Measurements from ENCODE around the gene HNF1A. TPM values are rescaled to one million over a fixed set of nuclear protein-coding genes. Genes with fewer than 3 reads are reported as not detected.

The HNF1A gene
- total and polyA plus RNA-seq, 5 experiments from 2014 or later: not detected

GRCh38 chr12:121008347-121009098, 30.2 kb downstream of the HNF1A start:
- no peak overlapping the region for H3K4me3 Mint-ChIP-seq
- H3K9me3 Mint-ChIP-seq: no peaks in the 10 kb centered on the region
- peaks cover 2 to 11% (median 7%) of the 10 kb centered on the region in 4 donors for H3K4me1 Mint-ChIP-seq
- no peak for ATAC-seq
- H3K27me3 Mint-ChIP-seq: no peaks in the 10 kb centered on the region
- H3K36me3 Mint-ChIP-seq: peaks cover 5 to 87% (median 30%) of the 10 kb centered on the region in 3 donors
- POLR2A ChIA-PET: no interaction called here
- no peak overlapping the region for H3K27ac Mint-ChIP-seq
- no peak for DNase-seq

GRCh38 chr12:121009741-121010140, 31.4 kb downstream of the HNF1A start:
- ATAC-seq (no peak), DNase-seq (no peak)
- Mint-ChIP-seq H3K27me3 (no peaks in the 10 kb centered on the region), H3K4me3 (no peak overlapping the region), H3K27ac (no peak overlapping the region), H3K4me1 (peaks cover 4 to 15% (median 9%) of the 10 kb centered on the region in 4 donors), H3K36me3 (peaks cover 5 to 76% (median 25%) of the 10 kb centered on the region in 3 donors), H3K9me3 (no peaks in the 10 kb centered on the region)
- POLR2A ChIA-PET: interaction anchor here (0.5 kb wide), 1 partner anchor 388 kb away, joined by 3 read pairs; no protein-coding TSS in a partner anchor

GRCh38 chr12:121010860-121011259, 32.5 kb downstream of the HNF1A start:
- DNase-seq (no peak), ATAC-seq (no peak)
- Mint-ChIP-seq H3K4me3 (no peak overlapping the region), H3K27me3 (no peaks in the 10 kb centered on the region), H3K36me3 (peaks cover 5 to 66% (median 21%) of the 10 kb centered on the region in 3 donors), H3K4me1 (peaks cover 14 to 27% (median 19%) of the 10 kb centered on the region in 4 donors), H3K27ac (no peak overlapping the region), H3K9me3 (no peaks in the 10 kb centered on the region)
- POLR2A ChIA-PET: no interaction called here

- Mint-ChIP-seq H3K4me3 (no peak overlapping the region), H3K4me1 (peaks cover 19 to 33% (median 26%) of the 10 kb centered on the region in 4 donors), H3K27ac (no peak overlapping the region), H3K9me3 (no peaks in the 10 kb centered on the region), H3K36me3 (peaks cover 5 to 57% (median 19%) of the 10 kb centered on the region in 3 donors), H3K27me3 (no peaks in the 10 kb centered on the region)
- no peak for DNase-seq
- no peak for ATAC-seq
- POLR2A ChIA-PET: no interaction called here
These were observed 33.5 kb downstream of the HNF1A start for GRCh38 chr12:121011820-121012219.

GRCh38 chr12:121013715-121014114, 35.4 kb downstream of the HNF1A start:
- H3K36me3 Mint-ChIP-seq: peaks cover 5 to 41% (median 14%) of the 10 kb centered on the region in 3 donors
- peaks cover 19 to 33% (median 26%) of the 10 kb centered on the region in 4 donors for H3K4me1 Mint-ChIP-seq
- DNase-seq: no peak
- no peaks in the 10 kb centered on the region for H3K9me3 Mint-ChIP-seq
- POLR2A ChIA-PET: interaction anchor here (0.7 kb wide), 1 partner anchor 1529 kb away, joined by 4 read pairs; no protein-coding TSS in a partner anchor
- ATAC-seq: no peak
- no peak overlapping the region for H3K27ac Mint-ChIP-seq
- H3K4me3 Mint-ChIP-seq: peak overlapping the region in 5 of 10 donors; percentile 2 to 59 (median 28)
- H3K27me3 Mint-ChIP-seq: no peaks in the 10 kb centered on the region

DNA sequence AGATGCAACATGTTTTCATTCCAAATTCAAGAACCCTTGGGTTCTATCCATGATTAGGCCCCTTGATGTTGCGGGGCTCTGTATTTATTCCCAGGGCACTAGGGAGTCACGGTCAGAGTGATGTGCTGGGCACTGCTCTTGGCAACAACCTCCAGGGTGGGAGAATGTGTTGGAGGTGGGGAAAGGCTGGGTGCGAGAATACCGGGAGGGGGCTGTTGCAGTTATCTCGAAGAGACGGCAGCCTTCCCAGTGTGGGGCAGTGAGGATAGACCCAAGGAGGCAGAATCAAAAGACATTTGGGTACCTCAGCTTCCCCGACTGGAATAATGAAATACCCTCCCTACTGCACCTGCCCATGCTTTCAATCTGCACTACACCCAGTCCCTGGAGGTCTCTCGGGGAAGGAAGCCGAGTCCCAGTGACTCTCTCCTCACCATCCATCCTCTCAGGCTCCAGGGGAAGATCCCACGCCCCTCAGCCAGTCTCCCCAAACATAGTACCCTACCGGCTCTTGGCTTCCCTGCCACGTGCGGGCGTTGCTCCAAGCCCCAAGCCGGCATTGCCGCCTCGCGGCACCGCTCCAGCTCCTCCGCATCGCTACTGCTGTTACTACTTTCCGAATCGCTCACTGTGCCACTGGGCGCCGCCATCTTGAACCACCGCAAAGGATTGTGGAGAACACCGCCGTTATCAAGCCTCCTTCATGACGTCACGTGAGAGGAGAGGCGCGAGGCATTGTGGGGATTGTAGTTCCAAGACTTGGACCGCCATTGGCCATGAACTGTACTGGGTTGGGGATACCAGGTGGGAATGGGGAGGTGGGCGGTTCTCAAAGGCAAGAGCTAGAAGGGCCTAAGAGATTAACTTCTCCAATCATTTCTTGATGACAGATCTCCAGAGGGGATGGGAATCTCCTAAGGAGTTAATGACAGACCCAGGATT, 37.8 kb downstream of the HNF1A start, which contains the start of gene C12orf43:
Gene C12orf43, minus strand, starts transcription at position 663 of the 942 bp plus-strand sequence. Its CDS starts 13 bp downstream, at position 650.
- DNase-seq (peak; percentile 70 to 96 (median 90)), ATAC-seq (peak; percentile 99)
- POLR2A ChIA-PET: interaction anchor here (0.7 to 1.8 kb wide), 8 partner anchors 9 to 725 kb away, joined by 3 to 7 read pairs (median 3); partner anchors contain the start of genes OASL, RNU4-2 and SPPL3
- Mint-ChIP-seq H3K36me3 (peaks cover 5 to 17% (median 9%) of the 10 kb centered on the region in 3 donors), H3K4me3 (peak within 1 kb of the TSS; percentile 92 to 100 (median 98)), H3K27me3 (no peaks in the 10 kb centered on the region), H3K4me1 (peaks cover 19 to 33% (median 26%) of the 10 kb centered on the region in 4 donors), H3K27ac (peak within 1 kb of the TSS; percentile 92 to 99 (median 96)), H3K9me3 (no peaks in the 10 kb centered on the region)

- peaks cover 12 to 25% (median 21%) of the 10 kb centered on the region in 4 donors for H3K4me1 Mint-ChIP-seq
- peaks cover 0 to 6% (median 4%) of the 10 kb centered on the region in 3 donors for H3K36me3 Mint-ChIP-seq
- H3K27me3 Mint-ChIP-seq: no peaks in the 10 kb centered on the region
- POLR2A ChIA-PET: interaction anchor here (0.5 kb wide), 1 partner anchor 794 kb away, joined by 3 read pairs; no protein-coding TSS in a partner anchor
- H3K27ac Mint-ChIP-seq: no peak overlapping the region
- ATAC-seq (no peak), DNase-seq (no peak)
- H3K4me3 Mint-ChIP-seq: no peak overlapping the region
- no peaks in the 10 kb centered on the region for H3K9me3 Mint-ChIP-seq
These were observed 39.7 kb downstream of the HNF1A start for GRCh38 chr12:121017966-121018491.

DNA sequence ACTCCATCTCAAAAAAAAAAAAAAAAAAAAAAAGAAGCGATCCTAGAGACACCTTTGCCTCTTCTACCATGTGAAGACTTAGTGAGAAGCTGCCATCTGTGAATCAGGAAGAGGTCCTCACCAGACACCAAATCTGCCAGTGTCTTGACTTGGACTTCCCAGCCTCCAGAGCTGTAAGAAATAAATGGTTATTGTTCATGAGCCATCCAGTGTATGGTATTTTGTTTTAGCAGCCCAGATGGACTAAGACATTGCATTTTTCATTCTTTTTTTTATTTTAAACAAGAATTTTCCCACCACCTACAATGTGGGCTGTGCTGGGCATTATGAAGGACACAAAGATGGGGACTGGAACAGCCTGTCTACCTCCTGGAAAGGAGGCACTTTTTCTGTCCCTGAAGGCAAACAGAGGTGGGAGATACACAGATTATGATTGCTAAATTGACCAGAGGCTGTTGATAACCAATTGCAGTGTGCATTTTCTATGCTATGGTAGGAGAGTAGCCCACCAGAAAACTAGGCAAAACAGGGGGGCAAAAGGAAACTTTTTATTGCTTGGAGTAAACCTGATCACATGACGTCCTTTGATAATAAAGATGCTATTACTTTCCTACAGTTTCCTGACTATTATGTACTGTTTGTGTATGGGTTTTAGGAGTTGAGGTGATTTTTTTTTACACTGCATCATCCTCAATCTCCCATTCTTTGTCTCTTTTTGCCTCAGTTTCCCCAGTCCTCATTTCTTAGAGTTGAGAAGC, 40.7 kb downstream of the HNF1A start:
- DNase-seq: no peak
- no peaks in the 10 kb centered on the region for H3K27me3 Mint-ChIP-seq
- H3K9me3 Mint-ChIP-seq: no peaks in the 10 kb centered on the region
- H3K36me3 Mint-ChIP-seq: peaks cover 0 to 5% (median 2%) of the 10 kb centered on the region in 3 donors
- no peak overlapping the region for H3K27ac Mint-ChIP-seq
- no peak overlapping the region for H3K4me3 Mint-ChIP-seq
- H3K4me1 Mint-ChIP-seq: peaks cover 12 to 22% (median 19%) of the 10 kb centered on the region in 4 donors
- ATAC-seq: no peak
- POLR2A ChIA-PET: interaction anchor here (1.0 kb wide), 1 partner anchor 20 kb away, joined by 3 read pairs; the partner anchor contains the start of gene OASL

DNA sequence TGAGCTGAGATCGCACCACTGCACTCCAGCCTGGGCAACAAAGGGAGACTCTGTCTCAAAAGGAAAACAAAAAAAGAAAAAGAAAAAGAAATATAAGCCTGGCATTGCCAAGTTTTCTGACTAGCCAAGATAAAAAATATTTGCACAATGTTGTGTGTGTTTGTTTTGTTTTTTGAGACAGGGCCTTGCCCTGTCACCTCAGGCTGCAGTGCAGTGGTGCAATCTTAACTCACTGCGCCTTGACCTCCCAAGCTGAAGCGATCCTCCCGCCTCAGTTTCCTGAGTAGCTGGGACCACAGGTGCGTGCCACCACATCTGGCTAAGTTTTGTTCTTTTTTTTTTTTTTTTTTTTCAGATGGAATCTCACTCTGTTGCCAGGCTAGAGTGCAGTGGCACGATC, 43.4 kb downstream of the HNF1A start:
- no peaks in the 10 kb centered on the region for H3K4me1 Mint-ChIP-seq
- H3K27ac Mint-ChIP-seq: no peak overlapping the region
- H3K36me3 Mint-ChIP-seq: peaks cover 4 to 11% (median 9%) of the 10 kb centered on the region in 3 donors
- H3K9me3 Mint-ChIP-seq: no peaks in the 10 kb centered on the region
- H3K27me3 Mint-ChIP-seq: no peaks in the 10 kb centered on the region
- DNase-seq: no peak
- H3K4me3 Mint-ChIP-seq: no peak overlapping the region
- POLR2A ChIA-PET: no interaction called here
- no peak for ATAC-seq

DNA sequence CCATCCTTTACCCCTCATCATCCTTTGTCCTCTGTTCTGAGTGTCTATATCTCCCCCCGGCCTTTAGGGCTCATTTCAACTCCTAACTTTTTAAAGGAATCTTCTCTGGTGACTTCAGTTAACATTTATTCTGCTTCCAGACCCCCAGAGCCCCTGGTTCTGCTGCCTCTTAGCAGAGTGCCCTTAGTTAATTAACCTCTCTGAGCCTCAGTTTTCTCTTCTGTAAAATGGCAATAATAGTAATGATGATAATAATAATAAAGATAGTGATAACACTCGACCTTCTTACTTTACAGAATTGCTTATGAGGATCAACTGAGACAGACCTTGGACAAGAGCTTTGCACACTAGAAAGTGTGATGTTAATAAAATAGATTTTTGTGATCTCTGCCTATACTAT, 44.4 kb downstream of the HNF1A start:
- Mint-ChIP-seq H3K36me3 (peaks cover 4 to 14% (median 12%) of the 10 kb centered on the region in 3 donors), H3K27ac (no peak overlapping the region), H3K27me3 (no peaks in the 10 kb centered on the region)

DNA sequence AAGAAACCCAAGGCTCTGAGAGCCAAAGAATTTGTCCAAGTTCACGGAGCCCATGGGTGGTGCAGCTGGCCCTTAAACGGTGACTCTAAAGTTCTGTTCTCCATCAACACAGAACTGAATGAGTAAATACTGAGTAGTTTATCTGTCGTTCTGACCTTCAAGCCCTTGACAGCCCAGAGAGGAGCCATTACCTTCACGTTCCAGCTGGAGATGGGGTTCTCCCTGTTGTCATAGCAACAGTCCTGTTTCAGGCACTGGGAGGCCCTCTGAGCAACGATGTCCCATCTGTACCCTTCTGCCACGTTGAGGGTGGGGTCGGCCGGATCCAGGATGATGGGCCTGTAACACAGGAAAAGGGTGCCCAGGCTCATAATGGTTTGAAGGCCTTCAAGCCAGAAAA, 45.5 kb downstream of the HNF1A start:
- POLR2A ChIA-PET: no interaction called here
- Mint-ChIP-seq H3K4me1 (peaks cover 0 to 2% (median 0%) of the 10 kb centered on the region in 4 donors), H3K4me3 (no peak overlapping the region), H3K27ac (no peak overlapping the region), H3K9me3 (no peaks in the 10 kb centered on the region), H3K36me3 (peaks cover 4 to 14% (median 12%) of the 10 kb centered on the region in 3 donors), H3K27me3 (no peaks in the 10 kb centered on the region)
- DNase-seq (no peak), ATAC-seq (no peak)

More for the DNA sequence above, 44.4 kb downstream of the HNF1A start:
- no peak for ATAC-seq
- no peak overlapping the region for H3K4me3 Mint-ChIP-seq
- no peak for DNase-seq
- no peaks in the 10 kb centered on the region for H3K9me3 Mint-ChIP-seq
- H3K4me1 Mint-ChIP-seq: no peaks in the 10 kb centered on the region
- POLR2A ChIA-PET: no interaction called here

All from naive thymus-derived CD8-positive, alpha-beta T cell (primary cell).